HS-27A (cell line): Measurements from ENCODE around the gene BLVRA.

Source experiments
- DNase-seq: peaks from one replicate; pipeline ENCODE4 v3.0.0-alpha.2; 2012; ENCODE audit warnings: low read depth, missing footprints

Gene BLVRA

DNA sequence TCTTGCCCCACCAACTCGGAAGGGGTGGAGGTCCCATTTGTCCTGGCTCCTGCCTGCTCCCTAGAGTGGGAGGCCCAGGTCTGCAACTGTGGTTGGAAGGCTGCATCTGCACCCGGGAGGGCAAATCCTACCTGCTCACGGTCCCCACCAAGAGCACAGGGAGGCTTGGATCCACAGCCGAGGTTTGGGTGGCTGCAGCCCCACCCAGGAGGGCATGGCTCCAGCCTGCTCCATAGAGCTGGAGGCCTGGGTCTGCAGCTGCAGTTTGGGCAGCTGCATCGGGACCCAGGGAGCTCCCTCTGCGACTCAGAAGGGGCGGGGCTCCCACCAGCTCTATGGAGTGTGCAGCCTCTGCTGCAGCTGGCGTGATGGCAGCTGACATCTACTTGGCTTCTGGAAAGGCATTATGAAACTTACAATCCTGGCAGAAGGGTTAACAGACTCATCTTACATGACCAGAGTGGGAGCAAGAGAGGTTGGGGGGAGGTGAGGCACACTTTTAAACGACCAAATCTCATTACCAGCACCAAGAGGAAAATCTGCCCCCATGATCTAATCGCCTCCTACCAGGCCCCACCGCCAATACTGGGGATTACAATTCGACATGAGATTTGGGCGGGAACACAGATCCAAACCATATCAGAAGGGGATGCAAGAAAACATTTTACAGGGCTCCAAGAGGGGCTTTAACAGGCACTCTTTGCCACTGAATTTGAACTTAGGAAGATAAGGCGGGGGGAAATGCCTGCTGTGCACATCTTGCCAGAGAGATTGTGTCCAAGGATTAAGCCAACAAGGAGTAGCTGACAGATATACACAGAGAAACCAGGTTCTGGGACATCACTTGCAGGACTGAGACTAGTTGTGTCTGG, 8.2 kb upstream of the BLVRA start:
- DNase-seq = no peak

DNA sequence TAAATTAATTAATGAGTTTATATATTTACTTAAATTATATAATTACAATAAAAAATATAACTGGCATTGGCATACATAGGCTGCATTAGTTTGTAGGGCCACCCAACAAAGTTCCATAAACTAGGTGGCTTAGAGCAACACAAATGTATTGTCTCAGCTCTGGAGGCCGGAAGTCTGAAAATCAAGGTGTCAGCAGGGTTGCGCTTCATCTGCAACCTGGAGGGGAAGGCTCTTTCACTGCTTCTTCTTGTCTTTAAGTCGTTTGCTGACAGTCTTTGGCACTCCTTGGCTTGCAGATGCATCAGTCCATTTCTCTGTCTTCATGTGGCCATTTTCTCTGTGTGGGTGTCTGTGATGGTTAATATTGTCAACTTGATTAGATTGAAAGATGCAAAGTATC, 6.1 kb upstream of the BLVRA start:
- no peak for DNase-seq

DNA sequence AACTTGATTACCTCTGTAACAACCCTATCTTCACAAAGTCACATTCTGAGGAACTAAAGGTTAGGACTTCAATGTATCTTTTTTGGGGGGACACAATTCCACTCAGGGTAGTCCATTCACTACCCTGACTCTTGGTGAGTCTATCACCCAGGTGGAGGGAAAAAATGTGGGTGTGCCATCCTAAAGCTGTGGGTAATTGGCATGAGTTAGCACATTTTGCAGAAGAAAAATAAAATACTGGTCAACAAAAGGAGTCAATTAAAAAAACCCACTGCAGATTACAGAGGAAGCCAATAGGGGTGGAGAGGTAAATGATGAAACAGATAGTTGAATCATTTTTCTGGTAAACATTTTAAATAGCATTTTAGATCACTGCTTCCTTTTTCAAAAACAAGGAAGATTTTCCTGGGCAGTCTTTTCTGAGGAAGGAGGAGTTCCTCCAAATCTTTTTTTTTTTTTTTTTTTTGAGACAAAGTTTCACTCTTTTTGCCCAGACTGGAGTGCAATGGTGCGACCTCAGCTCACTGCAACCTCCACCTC, 5.1 kb upstream of the BLVRA start:
- DNase-seq = no peak

- DNase-seq = no peak
Observed at GRCh38 chr7:43753843-43754242, 4.6 kb upstream of the BLVRA start.

DNA sequence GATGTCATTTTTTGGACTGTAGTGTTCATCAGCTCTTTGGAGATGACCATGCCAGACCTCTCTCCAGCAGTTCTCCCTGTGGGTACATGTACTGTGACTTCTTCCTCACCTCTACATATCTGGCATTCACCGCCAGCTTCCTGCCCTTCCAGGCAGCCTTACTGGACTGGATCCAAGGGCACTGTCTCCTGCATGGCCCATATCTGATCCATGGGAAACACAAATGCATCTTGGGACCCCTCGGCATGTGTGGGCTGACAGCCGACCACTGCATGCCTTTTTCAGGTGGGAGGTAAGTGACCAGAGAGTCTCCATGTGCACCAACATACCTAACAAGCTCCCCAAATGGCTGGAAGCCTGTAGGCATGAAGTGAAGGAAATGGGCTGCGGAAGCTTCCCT, 3.9 kb upstream of the BLVRA start:
- no peak for DNase-seq

GRCh38 chr7:43756368-43757072, 2.0 kb upstream of the BLVRA start:
- DNase-seq = no peak

DNA sequence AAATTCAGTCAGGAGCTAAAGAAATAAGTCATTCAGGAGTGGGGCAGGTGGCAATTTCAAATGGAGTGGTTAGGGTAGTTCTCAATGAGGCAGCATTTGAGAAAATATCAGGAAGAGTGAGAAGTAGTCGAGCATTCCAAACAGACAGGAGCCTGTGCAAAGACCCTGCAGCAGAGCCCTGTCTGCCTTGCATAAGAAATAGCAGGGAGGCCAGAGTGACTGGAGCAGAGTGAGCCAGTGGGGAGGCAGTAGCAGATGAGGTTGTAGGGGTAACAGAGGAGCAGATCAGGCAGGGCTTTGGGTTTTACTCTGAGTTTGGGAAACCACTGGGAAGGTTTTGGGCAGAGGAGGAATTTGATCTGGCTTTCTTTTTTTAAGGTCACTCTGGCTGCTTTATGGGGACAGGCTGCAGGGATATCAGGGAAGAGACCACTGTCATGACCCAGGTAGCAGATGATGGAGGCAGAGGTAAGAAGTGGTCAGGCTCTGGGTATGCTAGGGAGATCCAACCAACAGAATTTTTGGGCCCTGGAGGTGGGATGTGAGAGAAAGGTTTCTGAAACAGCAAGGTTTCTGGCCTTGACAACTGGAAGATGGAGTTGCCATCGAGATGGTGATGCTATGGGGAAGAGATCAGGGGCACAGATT, 1.3 kb upstream of the BLVRA start:
- DNase-seq = no peak

DNA sequence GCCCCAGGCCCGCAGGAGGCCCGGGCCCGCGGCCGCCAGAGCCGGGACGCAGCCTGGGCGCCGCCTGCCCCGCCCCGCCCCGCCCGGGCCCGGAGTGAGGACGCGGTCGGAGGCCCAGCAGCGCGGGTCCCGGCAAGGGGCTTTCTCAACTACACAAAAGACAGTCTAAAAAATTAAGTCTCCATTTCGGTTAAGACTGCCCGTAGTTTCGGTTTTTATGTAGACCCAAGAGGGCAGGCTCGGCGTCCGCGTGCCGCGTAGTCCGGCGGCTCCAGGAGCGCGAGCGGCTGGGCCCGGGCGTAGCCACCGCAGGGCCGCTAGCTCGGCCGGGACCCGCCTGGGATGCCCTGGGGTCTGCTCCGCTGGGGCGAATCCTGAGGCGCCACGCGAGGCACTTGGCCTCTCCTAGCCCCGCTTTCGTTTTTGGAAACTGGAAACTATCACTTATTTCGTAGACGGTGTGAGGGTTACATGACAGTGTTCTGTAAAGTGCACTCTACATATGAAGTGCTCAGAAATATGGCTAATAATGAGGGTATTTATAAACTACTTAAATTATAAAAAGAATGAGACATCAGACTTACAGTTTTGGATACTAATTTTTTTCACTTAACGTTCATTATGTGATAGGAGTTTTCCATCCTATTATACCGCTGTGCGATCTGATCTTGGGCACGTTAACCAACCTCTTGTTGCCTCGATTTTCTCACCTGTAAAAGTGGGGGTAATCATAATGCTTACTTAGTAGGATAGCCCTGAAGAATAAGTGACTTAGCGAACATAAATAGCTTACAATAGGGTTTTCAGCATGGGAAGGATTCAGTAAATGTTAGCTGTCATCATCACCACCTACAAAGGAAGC, 573 bp downstream of the BLVRA start:
- DNase-seq = no peak

- DNase-seq = no peak
Observed at GRCh38 chr7:43760861-43761260, 2.4 kb downstream of the BLVRA start.

DNA sequence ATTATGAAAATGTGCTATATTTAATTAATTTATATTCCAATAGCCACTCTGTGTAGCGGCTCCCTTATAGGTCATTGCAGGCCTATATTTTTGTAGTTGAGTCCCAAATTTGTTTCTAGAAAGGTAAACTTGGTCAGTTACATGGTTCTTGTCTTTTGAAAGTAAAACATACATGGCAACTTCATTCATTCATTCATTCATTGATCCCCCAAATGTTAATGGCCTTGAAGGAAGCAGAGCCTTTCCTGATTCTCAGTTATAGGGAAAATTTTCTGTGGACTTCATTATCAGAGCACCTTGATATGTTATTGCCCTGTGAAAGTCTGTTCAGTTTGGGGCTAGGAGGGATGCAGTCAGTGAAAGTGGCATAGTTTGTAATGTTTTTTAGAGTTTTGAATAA, 2.9 kb downstream of the BLVRA start:
- no peak for DNase-seq

GRCh38 chr7:43761938-43762692, 3.6 kb downstream of the BLVRA start:
- DNase-seq = no peak

- no peak for DNase-seq
Observed at GRCh38 chr7:43763183-43763582, 4.7 kb downstream of the BLVRA start.

DNA sequence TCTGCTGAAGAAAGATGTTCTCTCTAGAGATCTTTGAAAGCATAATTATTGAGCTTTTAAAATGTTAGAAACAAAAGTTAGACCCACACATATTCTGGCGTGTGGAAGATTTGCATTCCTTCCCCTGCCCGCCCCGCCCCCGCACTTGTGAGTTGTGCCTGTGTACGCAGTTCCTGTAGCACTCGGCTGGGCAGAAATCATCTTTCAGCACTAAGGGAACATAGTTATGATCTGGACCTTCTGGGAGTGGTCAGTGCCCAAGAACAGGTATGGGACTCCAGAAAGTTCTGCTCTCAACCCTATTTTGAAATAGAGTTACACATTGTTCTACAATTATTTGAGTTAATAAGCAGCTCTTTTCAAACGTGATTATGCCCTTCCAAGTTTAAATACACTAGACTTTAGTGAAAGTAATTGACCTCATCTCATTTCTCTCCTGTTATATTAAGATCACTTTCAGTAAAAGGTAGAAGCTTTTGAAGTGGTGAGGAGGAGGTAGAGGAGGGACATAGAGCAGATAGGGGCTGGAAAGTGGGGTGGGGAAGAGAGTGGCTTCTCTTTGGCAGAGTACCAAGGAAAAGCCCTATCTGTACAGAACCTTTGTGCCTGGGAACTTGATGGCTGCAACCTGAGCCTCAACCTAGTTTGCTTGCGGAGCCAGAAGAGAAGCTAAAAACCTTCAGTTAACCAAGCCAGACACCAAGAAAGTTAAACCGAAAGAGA, 5.7 kb downstream of the BLVRA start:
- DNase-seq = no peak

GRCh38 chr7:43764807-43765491, 6.5 kb downstream of the BLVRA start:
- no peak for DNase-seq

GRCh38 chr7:43766564-43766963, 8.1 kb downstream of the BLVRA start:
- DNase-seq = no peak

DNA sequence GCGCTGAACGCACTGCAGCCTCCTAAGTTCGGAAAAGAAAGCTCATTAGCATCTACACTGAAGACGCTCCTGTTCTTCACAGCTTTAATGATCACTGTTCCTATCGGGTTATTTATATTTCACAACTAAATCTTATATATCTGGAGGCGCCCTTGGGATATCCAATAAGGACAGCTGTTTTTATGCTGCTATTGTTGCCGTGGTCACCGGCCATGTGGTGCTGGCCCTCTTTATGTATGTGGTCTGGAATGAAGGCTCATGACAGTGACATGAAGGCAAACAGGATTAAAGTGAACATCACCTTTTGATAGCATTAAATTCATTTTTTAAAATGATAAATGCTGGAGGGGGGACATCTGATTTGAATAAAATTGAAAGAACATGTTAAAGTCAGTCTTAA, 8.8 kb downstream of the BLVRA start:
- no peak for DNase-seq

DNA sequence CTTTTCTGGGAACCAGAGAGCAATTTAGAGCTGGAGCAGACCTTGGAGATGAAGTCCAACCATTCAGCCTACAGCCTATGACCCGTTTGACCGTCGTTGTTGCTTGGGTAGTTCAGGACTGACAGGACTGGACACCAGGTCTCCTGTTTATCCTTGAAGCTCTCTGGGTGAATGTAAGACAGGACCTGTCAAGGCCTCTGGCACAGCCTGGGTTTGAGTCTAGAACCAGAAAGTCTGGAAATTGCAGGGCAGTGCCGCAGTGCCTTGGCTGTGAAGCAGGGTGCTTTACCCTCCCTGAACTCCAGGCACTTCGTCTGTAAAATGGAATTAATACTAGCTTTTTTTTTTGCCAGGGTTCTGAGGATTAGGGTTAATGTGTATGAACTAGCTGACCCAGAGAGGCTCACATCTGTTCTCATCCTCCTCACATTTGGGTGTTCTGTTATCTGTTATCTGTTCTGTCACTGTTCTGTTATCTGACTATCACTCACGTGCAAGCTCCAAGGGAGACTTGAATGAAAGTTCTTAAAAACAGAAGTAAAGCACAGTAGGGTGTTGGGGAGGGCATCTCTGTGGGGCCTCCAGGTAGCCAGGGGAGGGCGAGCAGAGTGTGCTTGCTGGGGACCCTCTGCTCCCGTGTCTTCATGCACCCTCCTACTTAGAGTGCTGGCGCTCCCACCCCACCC, 9.9 kb downstream of the BLVRA start:
- DNase-seq = no peak

- DNase-seq = no peak
Observed at GRCh38 chr7:43768887-43769272, 10.4 kb downstream of the BLVRA start.

DNA sequence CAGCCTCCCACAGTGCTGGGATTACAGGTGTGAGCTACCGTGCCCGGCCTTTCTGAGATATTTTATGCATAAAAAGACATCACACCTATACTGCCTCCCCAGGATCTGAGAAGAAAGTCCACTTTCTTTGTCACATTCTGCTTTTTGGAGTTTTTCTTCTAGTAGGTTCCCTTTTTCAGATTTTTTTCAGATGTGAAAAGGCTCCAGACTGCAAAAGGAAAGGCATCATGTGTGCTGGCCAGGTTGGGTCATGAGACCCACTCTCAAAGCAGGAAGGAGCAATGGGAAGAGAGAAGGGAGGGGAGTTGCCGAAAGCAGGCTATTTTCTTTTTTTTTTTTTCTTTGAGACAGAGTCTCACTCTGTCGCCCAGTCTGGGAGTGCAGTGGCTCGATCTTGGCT, 10.8 kb downstream of the BLVRA start:
- no peak for DNase-seq
